K562 (cell line): ENCODE measurements around the gene TUBGCP5. TPM values are rescaled to one million over a fixed set of nuclear protein-coding genes. Genes with fewer than 3 reads are reported as not detected.

Experiments used
- ATAC-seq: fragments of 200-7000 bp; cut with Tn5 transposase; 3 replicates; pipeline ENCODE4 v1.9.1; 2020; ENCODE audit warnings: moderate library complexity
- BruUV-seq: library from RNA; stranded (reverse); fragments of 400-500 nt; replicated peaks from 2 replicates; lab custom pipeline; 2021; lab: Mats Ljungman, UMichigan
- CTCF ChIA-PET: fragments of 300-600 bp; formaldehyde crosslinking; extraction: SDS; loops from one replicate; lab custom pipeline; 2021; ENCODE audit warnings: low intra/inter-chr PET ratio; lab: Yijun Ruan, JAX
- POLR2A ChIA-PET: fragments of 300-600, 350-650 bp; sonication (Branson Sonifier 250); formaldehyde crosslinking; extraction: SDS; loops from one replicate; lab custom pipeline; 2021; ENCODE audit warnings: antibody characterized with exemption, inconsistent platforms; lab: Yijun Ruan, JAX
- DNase-seq, 4 experiments: peaks; one replicate each; pipeline versions ENCODE4 v3.0.0 to v3.0.0-alpha.2; 2011 to 2018; ENCODE audit warnings: low spot score in 3 of 4, mixed read lengths in 3 of 4; ENCODE audit errors: extremely low read depth in 1 of 4
- FAIRE-seq: peaks from 2 replicates; lab custom pipeline; 2011; peaks lifted over from hg19 to GRCh38; lab: Jason Lieb, UNC
- H2AFZ ChIP-seq: 2 replicates; pipeline ENCODE4 v1.6.0; 2011; ENCODE audit warnings: low read depth, low read length, control low read depth, inconsistent platforms
- H3K27ac ChIP-seq: fragments of 200-600 bp; 3 replicates; pipeline ENCODE4 v1.8.0; 2011; ENCODE audit warnings: low read depth, mild to moderate bottlenecking, control low read depth, inconsistent platforms, low read length, moderate library complexity, mixed read lengths; ENCODE audit errors: extremely low read depth
- H3K27me3 ChIP-seq, 2 experiments: fragments of 300-600 bp in 1 of 2; 2 replicates in 1 of 2; 3 replicates in 1 of 2; pipeline versions ENCODE4 v1.6.0 to v1.8.0; 2011; ENCODE audit warnings: inconsistent platforms in 2 of 2, low read length in 2 of 2, mild to moderate bottlenecking in 1 of 2, mixed read lengths in 1 of 2, moderate library complexity in 1 of 2; ENCODE audit not compliant: control insufficient read depth in 2 of 2, insufficient read depth in 2 of 2
- H3K36me3 ChIP-seq: fragments of 300-600 bp; 3 replicates; pipeline ENCODE4 v1.8.0; 2011; ENCODE audit warnings: mild to moderate bottlenecking, low read length, inconsistent platforms; ENCODE audit not compliant: control insufficient read depth, insufficient read depth
- H3K4me1 ChIP-seq, 2 experiments: fragments of 200-600 bp in 1 of 2; replicated peaks in 1 of 2; 2 replicates in 1 of 2; 3 replicates in 1 of 2; pipeline versions ENCODE4 v1.5.1 to v1.8.0; 2011; ENCODE audit warnings: inconsistent platforms in 2 of 2, low read length in 2 of 2, mild to moderate bottlenecking in 1 of 2, mixed read lengths in 1 of 2, moderate library complexity in 1 of 2; ENCODE audit not compliant: control insufficient read depth in 2 of 2, insufficient read depth in 2 of 2
- H3K4me2 ChIP-seq: 2 replicates; pipeline ENCODE4 v1.6.1; 2011; ENCODE audit warnings: low read length, control low read depth, inconsistent platforms, mixed read lengths; ENCODE audit not compliant: insufficient read depth
- H3K4me3 ChIP-seq: fragments of 200-600 bp; sonication (generic), shearing (Covaris generic); 2 replicates; pipeline ENCODE4 v1.5.1; 2016; ENCODE audit warnings: control low read depth, inconsistent platforms
- H3K79me2 ChIP-seq: fragments of 200-600 bp; 3 replicates; pipeline ENCODE4 v1.8.0; 2011; ENCODE audit warnings: low read length, inconsistent platforms; ENCODE audit not compliant: control insufficient read depth, insufficient read depth
- H3K9ac ChIP-seq, 2 experiments: 2 replicates each; pipeline versions ENCODE4 v1.6.0 to v1.6.1; 2011; ENCODE audit warnings: low read depth in 2 of 2, low read length in 2 of 2, control low read depth in 1 of 2, inconsistent platforms in 1 of 2, mild to moderate bottlenecking in 1 of 2, mixed read lengths in 1 of 2; ENCODE audit not compliant: insufficient read depth in 1 of 2
- H3K9me1 ChIP-seq: one replicate; pipeline ENCODE4 v1.6.0; 2011; ENCODE audit warnings: inconsistent platforms, mild to moderate bottlenecking, low read length, moderate library complexity; ENCODE audit not compliant: control insufficient read depth, insufficient read depth
- H3K9me3 ChIP-seq: replicated peaks from 2 replicates; pipeline ENCODE4 v1.5.1; 2011; ENCODE audit warnings: low read depth, low read length, inconsistent platforms; ENCODE audit not compliant: control insufficient read depth, insufficient read depth
- H4K20me1 ChIP-seq: replicated peaks from 2 replicates; pipeline ENCODE4 v1.6.1; 2011; ENCODE audit warnings: low read length, inconsistent platforms, mixed read lengths; ENCODE audit not compliant: control insufficient read depth, insufficient read depth
- ATF6 ChIP-seq: sonication (generic); formaldehyde crosslinking; IDR thresholded peaks from 2 replicates; pipeline ENCODE4 v1.4.0; 2020; ENCODE audit warnings: mild to moderate bottlenecking, missing genetic modification reagents
- CAMTA2 ChIP-seq: fragments of 250-450 bp; sonication (Bioruptor Pico); conservative IDR thresholded peaks from 2 replicates; pipeline ENCODE4 v1.5.1; 2022
- SMARCA5 ChIP-seq: fragments of 450-650 bp; IDR thresholded peaks from 2 replicates; pipeline ENCODE4 v1.6.1; 2016
- WHSC1 ChIP-seq: IDR thresholded peaks from one replicate; pipeline ENCODE4 v1.6.1; 2012; ENCODE audit warnings: low read length, control low read depth, inconsistent platforms
- ZNF263 ChIP-seq: sonication (generic); formaldehyde crosslinking; IDR thresholded peaks from 2 replicates; pipeline ENCODE4 v1.8.0; 2022; ENCODE audit warnings: mild to moderate bottlenecking, missing genetic modification reagents, borderline replicate concordance
- ZNF76 ChIP-seq: fragments of 250-450 bp; sonication (Bioruptor Pico); IDR thresholded peaks from 2 replicates; pipeline ENCODE4 v1.4.0; 2020; ENCODE audit warnings: mild to moderate bottlenecking, moderate library complexity, borderline replicate concordance
- WGBS: fragments of 100-300 bp; shearing (Covaris generic); methylation state at CpG from one replicate; pipeline ENCODE4 v1.1.6; 2016; ENCODE audit warnings: low coverage, mixed read lengths; ENCODE audit not compliant: insufficient coverage; ENCODE audit errors: missing lambda C conversion rate; 5-methylcytosine and 5-hydroxymethylcytosine counted together
- in situ Hi-C: fragments of 300-500 bp; cut with MboI; formaldehyde crosslinking; loops from 4 replicates; pipeline ENCODE4 v1.15.0; 2018; ENCODE audit warnings: inconsistent platforms, mixed read lengths
- intact Hi-C: fragments of 100-400 bp; cut with micrococcal nuclease; formaldehyde crosslinking; loops from 2 replicates; pipeline ENCODE4 v1.14.2; 2022
- polyA plus RNA-seq, 8 experiments: library from polyadenylated mRNA; depleted of rRNA in 4 of 8; stranded (reverse) in 5 of 8; unstranded in 3 of 8; fragments of >200 nt; fragmentation: Nextera tagmentation in 2 of 8; fragmentation: Illumina TruSeq in 1 of 8; extraction: Ambion mirVana in 2 of 8; extraction: Trizol in 1 of 8; gene quantifications; 2 replicates each; pipeline versions ENCODE4 v1.2.1 to v1.2.3, GENCODE V29; 2011 to 2014; ENCODE audit warnings: inconsistent platforms in 1 of 8, missing spikeins in 1 of 8
- total RNA-seq, 7 experiments: library from RNA; depleted of rRNA in 6 of 7; stranded (reverse); fragments of >200 nt in 6 of 7; fragmentation: Illumina TruSeq in 2 of 7; extraction: Trizol in 2 of 7; gene quantifications; 2 replicates each; pipeline versions ENCODE4 v1.2.1 to v1.2.3, GENCODE V29; 2011 to 2021; ENCODE audit warnings: low replicate concordance in 1 of 7

The TUBGCP5 gene
- total and polyA plus RNA-seq, 9 of the 15 experiments (the other 6 are each of a cell fraction or from before 2014, with no cell fraction given) = 5.8 to 33.9 (median 23.2) TPM

- no peak overlapping the region for H3K4me2 ChIP-seq
- no peak overlapping the region for H2AFZ ChIP-seq
- CTCF ChIA-PET = no interaction called here
- no peak overlapping the region for H3K4me3 ChIP-seq
- 88% methylated on average over 12 of the region's 12 CpGs for WGBS
- H3K27ac ChIP-seq = no peak overlapping the region
- FAIRE-seq (no peak), DNase-seq (no peak), ATAC-seq (no peak)
- peaks cover 11% of the 10 kb centered on the region for H3K79me2 ChIP-seq
- POLR2A ChIA-PET = interaction anchor here (0.9 to 1.0 kb wide), 2 partner anchors 9 to 25 kb away, joined by 3 read pairs; no protein-coding TSS in a partner anchor
- H3K27me3 ChIP-seq = no peaks in the 10 kb centered on the region; a peak in 1 of 5 replicates
- TF ChIP-seq CAMTA2 (CRISPR knock-in tag) (no peak), WHSC1 (no peak), SMARCA5 (no peak), ZNF76 (no peak), ATF6 (no peak), ZNF263 (CRISPR knock-in tag) (no peak)
- in situ Hi-C loops (no loop called here), intact Hi-C loops (no loop called here)
- H3K9ac ChIP-seq = no peak overlapping the region
- H3K9me1 ChIP-seq = peaks cover 7% of the 10 kb centered on the region
- no TSS peak for BruUV-seq
- peaks cover 2% of the 10 kb centered on the region; the same call in 1 of the 2 replicates for H4K20me1 ChIP-seq
- no peaks in the 10 kb centered on the region for H3K36me3 ChIP-seq
- H3K4me1 ChIP-seq = peaks cover 0 to 15% of the 10 kb centered on the region in 2 experiments; a peak in 2 of 5 replicates
- H3K9me3 ChIP-seq = no peaks in the 10 kb centered on the region
These were observed 75.7 kb downstream of the TUBGCP5 start for GRCh38 chr15:22963641-22964040.
